Testis (tissue), 2 donors: Measurements from ENCODE around the gene KAT8.

Experiments
- CTCF ChIP-seq, 3 experiments: fragments of 450-650 bp in 2 of 3; fragments of 200-600 bp in 1 of 3; sonication (generic) in 1 of 3; IDR thresholded peaks; one replicate each; pipeline ENCODE4 v1.5.1; 2016 to 2019; ENCODE audit warnings: antibody characterized with exemption in 3 of 3, mild to moderate bottlenecking in 2 of 3, moderate library complexity in 1 of 3
- POLR2A ChIP-seq: fragments of 450-650 bp; IDR thresholded peaks from one replicate; pipeline ENCODE4 v1.6.1; 2017; ENCODE audit warnings: antibody characterized with exemption, mild to moderate bottlenecking, moderate library complexity

- TF ChIP-seq CTCF (IDR thresholded peaks at IDR 0.05) (no peak), POLR2A (no peak)
Measured at GRCh38 chr16:31132303-31132979, 15.0 kb downstream of the KAT8 start.
